Naive thymus-derived CD8-positive, alpha-beta T cell (primary cell): ENCODE measurements around the gene NAT16. TPM values are rescaled to one million over a fixed set of nuclear protein-coding genes. Genes with fewer than 3 reads are reported as not detected.
"Not testable (repeated sequence)": the region's sequence is repeated elsewhere in the genome, so short reads cannot be mapped to it uniquely, and the experiment has no call there.

Experiments
- ATAC-seq, 2 donors: fragments of 150-1000 bp; cut with Tn5 transposase in 1 of 2; sonication (Bioruptor Pico), chemical (Tn5 transposase) in 1 of 2; 1 replicate in 1 of 2; 2 replicates in 1 of 2; pipeline ENCODE4 v1.10.0; 2021; ENCODE audit warnings: mild to moderate bottlenecking in 2 of 2, moderate library complexity in 2 of 2
- POLR2A ChIA-PET: fragments of 350-600 bp; sonication (Branson Sonifier 250); formaldehyde crosslinking; loops from one replicate; lab custom pipeline; 2021; ENCODE audit warnings: antibody characterized with exemption; lab: Charles Lee
- DNase-seq, 10 donors: peaks; one replicate each; pipeline versions ENCODE4 v3.0.0 to v3.0.0-alpha.2; 2020 to 2022
- H3K27ac Mint-ChIP-seq, 10 donors: one replicate each; pipeline ENCODE4 v1.8.0; 2020 to 2022; ENCODE audit warnings: mild to moderate bottlenecking in 10 of 10, mixed read lengths in 10 of 10, moderate library complexity in 4 of 10, inconsistent platforms in 1 of 10
- H3K27me3 Mint-ChIP-seq, 5 donors: one replicate each; pipeline ENCODE4 v1.8.0; 2021 to 2022; ENCODE audit warnings: mixed read lengths in 5 of 5
- H3K36me3 Mint-ChIP-seq, 3 donors: one replicate each; pipeline ENCODE4 v1.8.0; 2020 to 2022; ENCODE audit warnings: mixed read lengths in 3 of 3, mild to moderate bottlenecking in 2 of 3, inconsistent platforms in 1 of 3
- H3K4me1 Mint-ChIP-seq, 4 donors: one replicate each; pipeline ENCODE4 v1.8.0; 2021 to 2022; ENCODE audit warnings: mixed read lengths in 4 of 4
- H3K4me3 Mint-ChIP-seq, 10 donors: one replicate each; pipeline ENCODE4 v1.8.0; 2020 to 2022; ENCODE audit warnings: mild to moderate bottlenecking in 10 of 10, mixed read lengths in 10 of 10, moderate library complexity in 6 of 10, inconsistent platforms in 1 of 10
- H3K9me3 Mint-ChIP-seq, 9 donors: one replicate each; pipeline ENCODE4 v1.8.0; 2020 to 2022; ENCODE audit warnings: mixed read lengths in 9 of 9, mild to moderate bottlenecking in 3 of 9, inconsistent platforms in 1 of 9, moderate library complexity in 1 of 9
- polyA plus RNA-seq, 3 donors: library from polyadenylated mRNA; unstranded; fragments of 300-500 nt; fragmentation: Illumina TruSeq; gene quantifications; one replicate each; pipeline ENCODE4 v1.2.3, GENCODE V29; 2021
- total RNA-seq, 8 experiments: library from RNA in 2 of 8; stranded (reverse) in 2 of 8; gene quantifications; one replicate each; pipeline ENCODE4 v1.2.3 and lab custom pipeline; 2021 to 2026

Gene NAT16
- total and polyA plus RNA-seq, 5 experiments from 2014 or later: not detected

GRCh38 chr7:101140746-101141382 lies 39.2 kb downstream of the NAT16 start:
- H3K36me3 Mint-ChIP-seq: no peaks in the 10 kb centered on the region
- peak overlapping the region in 1 of 10 donors; percentile 14 for H3K4me3 Mint-ChIP-seq
- ATAC-seq (no peak), DNase-seq (no peak)
- H3K4me1 Mint-ChIP-seq: peaks cover 9 to 31% (median 12%) of the 10 kb centered on the region in 4 donors
- peak overlapping the region in 3 of 10 donors; percentile 11 to 66 (median 35) for H3K27ac Mint-ChIP-seq
- peaks cover 8 to 29% (median 15%) of the 10 kb centered on the region in 5 donors for H3K27me3 Mint-ChIP-seq
- H3K9me3 Mint-ChIP-seq: no peaks in the 10 kb centered on the region
- POLR2A ChIA-PET: interaction anchor here (0.5 kb wide), 1 partner anchor 11 kb away, joined by 7 read pairs; no protein-coding TSS in a partner anchor

GRCh38 chr7:101140339-101140699 lies 39.8 kb downstream of the NAT16 start:
- H3K4me1 Mint-ChIP-seq: peaks cover 9 to 31% (median 12%) of the 10 kb centered on the region in 4 donors
- H3K4me3 Mint-ChIP-seq: no peak overlapping the region
- H3K36me3 Mint-ChIP-seq: no peaks in the 10 kb centered on the region
- H3K9me3 Mint-ChIP-seq: no peaks in the 10 kb centered on the region
- H3K27me3 Mint-ChIP-seq: peaks cover 7 to 35% (median 12%) of the 10 kb centered on the region in 5 donors
- no peak for DNase-seq
- POLR2A ChIA-PET: no interaction called here
- no peak for ATAC-seq
- H3K27ac Mint-ChIP-seq: peak overlapping the region in 5 of 10 donors; percentile 16 to 85 (median 58)

GRCh38 chr7:101138213-101138870 lies 41.8 kb downstream of the NAT16 start:
- H3K27ac Mint-ChIP-seq: peak overlapping the region in 5 of 10 donors; percentile 9 to 67 (median 43)
- ATAC-seq: peak; percentile 97
- H3K36me3 Mint-ChIP-seq: no peaks in the 10 kb centered on the region
- DNase-seq: peak in 9 of 10 donors; percentile 32 to 86 (median 44)
- peak overlapping the region in 7 of 10 donors; percentile 2 to 64 (median 38) for H3K4me3 Mint-ChIP-seq
- POLR2A ChIA-PET: no interaction called here
- peaks cover 6 to 31% (median 9%) of the 10 kb centered on the region in 4 donors for H3K4me1 Mint-ChIP-seq
- no peaks in the 10 kb centered on the region for H3K9me3 Mint-ChIP-seq
- peaks cover 1 to 37% (median 12%) of the 10 kb centered on the region in 5 donors for H3K27me3 Mint-ChIP-seq

GRCh38 chr7:101137651-101138212 lies 42.4 kb downstream of the NAT16 start:
- DNase-seq (no peak), ATAC-seq (no peak)
- peak overlapping the region in 4 of 10 donors; percentile 2 to 67 (median 44) for H3K27ac Mint-ChIP-seq
- H3K4me1 Mint-ChIP-seq: peaks cover 6 to 31% (median 8%) of the 10 kb centered on the region in 4 donors
- H3K4me3 Mint-ChIP-seq: peak overlapping the region in 3 of 10 donors; percentile 23 to 63 (median 56)
- H3K36me3 Mint-ChIP-seq: no peaks in the 10 kb centered on the region
- POLR2A ChIA-PET: no interaction called here
- H3K27me3 Mint-ChIP-seq: peaks cover 0 to 39% (median 10%) of the 10 kb centered on the region in 5 donors
- H3K9me3 Mint-ChIP-seq: no peaks in the 10 kb centered on the region

GRCh38 chr7:101134399-101134980 lies 45.6 kb downstream of the NAT16 start:
- Mint-ChIP-seq H3K36me3 (no peaks in the 10 kb centered on the region), H3K4me1 (peaks cover 6 to 20% (median 8%) of the 10 kb centered on the region in 4 donors), H3K4me3 (no peak overlapping the region), H3K27me3 (peaks cover 3 to 65% (median 20%) of the 10 kb centered on the region in 5 donors), H3K27ac (peak overlapping the region in 1 of 10 donors; percentile 49), H3K9me3 (no peaks in the 10 kb centered on the region)
- no peak for DNase-seq
- POLR2A ChIA-PET: interaction anchor here (0.5 kb wide), 1 partner anchor 75 kb away, joined by 3 read pairs; no protein-coding TSS in a partner anchor
- ATAC-seq: no peak

- Mint-ChIP-seq H3K27ac (peak overlapping the region in 1 of 10 donors; percentile 91), H3K36me3 (no peaks in the 10 kb centered on the region), H3K9me3 (no peaks in the 10 kb centered on the region), H3K4me3 (no peak overlapping the region), H3K4me1 (peaks cover 6 to 19% (median 8%) of the 10 kb centered on the region in 4 donors), H3K27me3 (peaks cover 6 to 71% (median 20%) of the 10 kb centered on the region in 5 donors)
- POLR2A ChIA-PET: interaction anchor here (0.5 kb wide), 1 partner anchor 75 kb away, joined by 3 read pairs; no protein-coding TSS in a partner anchor
- ATAC-seq (no peak), DNase-seq (no peak)
Observed at GRCh38 chr7:101133621-101134398, 46.3 kb downstream of the NAT16 start.

- H3K4me3 Mint-ChIP-seq, DNase-seq, ATAC-seq, POLR2A ChIA-PET, H3K36me3 Mint-ChIP-seq, H3K9me3 Mint-ChIP-seq: not testable (repeated sequence)
- Mint-ChIP-seq H3K27me3 (peaks cover 6 to 76% (median 25%) of the 10 kb centered on the region in 5 donors), H3K4me1 (peaks cover 1 to 11% (median 6%) of the 10 kb centered on the region in 4 donors), H3K27ac (peak overlapping the region in 1 of 10 donors; percentile 80)
Observed at GRCh38 chr7:101132626-101133600, 47.2 kb downstream of the NAT16 start.

- no peak overlapping the region for H3K4me3 Mint-ChIP-seq
- H3K4me1 Mint-ChIP-seq: peaks cover 20 to 34% (median 26%) of the 10 kb centered on the region in 4 donors
- ATAC-seq (no peak), DNase-seq (no peak)
- POLR2A ChIA-PET: interaction anchor here (0.6 to 0.7 kb wide), 2 partner anchors 12 to 97 kb away, joined by 4 to 7 read pairs; no protein-coding TSS in a partner anchor
- no peaks in the 10 kb centered on the region for H3K36me3 Mint-ChIP-seq
- H3K27ac Mint-ChIP-seq: no peak overlapping the region
- peaks cover 19 to 86% (median 33%) of the 10 kb centered on the region in 5 donors for H3K27me3 Mint-ChIP-seq
- H3K9me3 Mint-ChIP-seq: no peaks in the 10 kb centered on the region
Observed at GRCh38 chr7:101129603-101130117, 50.4 kb downstream of the NAT16 start.

- Mint-ChIP-seq H3K4me3 (no peak overlapping the region), H3K4me1 (peaks cover 22 to 38% (median 29%) of the 10 kb centered on the region in 4 donors), H3K27ac (no peak overlapping the region), H3K36me3 (no peaks in the 10 kb centered on the region), H3K9me3 (no peaks in the 10 kb centered on the region), H3K27me3 (peaks cover 20 to 84% (median 30%) of the 10 kb centered on the region in 5 donors)
- ATAC-seq (no peak), DNase-seq (no peak)
- POLR2A ChIA-PET: no interaction called here
Observed at GRCh38 chr7:101128040-101128834, 51.9 kb downstream of the NAT16 start.

GRCh38 chr7:101127460-101128039 lies 52.5 kb downstream of the NAT16 start:
- Mint-ChIP-seq H3K36me3 (no peaks in the 10 kb centered on the region), H3K27ac (peak overlapping the region in 3 of 10 donors; percentile 63 to 81 (median 71)), H3K4me3 (peak overlapping the region in 7 of 10 donors; percentile 61 to 76 (median 66)), H3K4me1 (peaks cover 22 to 38% (median 31%) of the 10 kb centered on the region in 4 donors), H3K27me3 (peaks cover 24 to 85% (median 34%) of the 10 kb centered on the region in 5 donors), H3K9me3 (no peaks in the 10 kb centered on the region)
- POLR2A ChIA-PET: no interaction called here
- DNase-seq: no peak
- no peak for ATAC-seq
